Activated naive CD8-positive, alpha-beta T cell treated with anti-CD3 and anti-CD28 coated beads, Interleukin-2, amount 10 ng/mL, durations not matched to agents 7 days and 5 days (primary cell): Measurements from ENCODE around the gene CXXC5. TPM values are rescaled to one million over a fixed set of nuclear protein-coding genes. Genes with fewer than 3 reads are reported as not detected.

Experiments used
- ATAC-seq: fragments of 150-1000 bp; cut with Tn5 transposase; one replicate; pipeline ENCODE4 v1.10.0; 2021; ENCODE audit warnings: low read depth, moderate library complexity
- POLR2A ChIA-PET: fragments of 350-600 bp; sonication (Branson Sonifier 250); formaldehyde crosslinking; loops from one replicate; lab custom pipeline; 2021; ENCODE audit warnings: antibody characterized with exemption; lab: Charles Lee
- DNase-seq: peaks from one replicate; pipeline ENCODE4 v3.0.0; 2021
- H3K27ac Mint-ChIP-seq: one replicate; pipeline ENCODE4 v1.8.0; 2022; ENCODE audit warnings: mild to moderate bottlenecking, mixed read lengths
- H3K27me3 Mint-ChIP-seq: one replicate; pipeline ENCODE4 v1.8.0; 2022; ENCODE audit warnings: mild to moderate bottlenecking, moderate library complexity, mixed read lengths
- H3K36me3 Mint-ChIP-seq: one replicate; pipeline ENCODE4 v1.8.0; 2021; ENCODE audit warnings: mild to moderate bottlenecking, mixed read lengths
- H3K4me1 Mint-ChIP-seq: one replicate; pipeline ENCODE4 v1.8.0; 2021; ENCODE audit warnings: mixed read lengths
- H3K4me3 Mint-ChIP-seq: one replicate; pipeline ENCODE4 v1.8.0; 2022; ENCODE audit warnings: mild to moderate bottlenecking, moderate library complexity, mixed read lengths
- H3K9me3 Mint-ChIP-seq: one replicate; pipeline ENCODE4 v1.8.0; 2021; ENCODE audit warnings: mixed read lengths
- total RNA-seq, 2 experiments: library from RNA; stranded (reverse); gene quantifications; one replicate each; pipeline ENCODE4 v1.2.3, GENCODE V29; 2021

Gene CXXC5
- total RNA-seq, 2 experiments from 2014 or later = 3.5 to 4.6 TPM

DNA sequence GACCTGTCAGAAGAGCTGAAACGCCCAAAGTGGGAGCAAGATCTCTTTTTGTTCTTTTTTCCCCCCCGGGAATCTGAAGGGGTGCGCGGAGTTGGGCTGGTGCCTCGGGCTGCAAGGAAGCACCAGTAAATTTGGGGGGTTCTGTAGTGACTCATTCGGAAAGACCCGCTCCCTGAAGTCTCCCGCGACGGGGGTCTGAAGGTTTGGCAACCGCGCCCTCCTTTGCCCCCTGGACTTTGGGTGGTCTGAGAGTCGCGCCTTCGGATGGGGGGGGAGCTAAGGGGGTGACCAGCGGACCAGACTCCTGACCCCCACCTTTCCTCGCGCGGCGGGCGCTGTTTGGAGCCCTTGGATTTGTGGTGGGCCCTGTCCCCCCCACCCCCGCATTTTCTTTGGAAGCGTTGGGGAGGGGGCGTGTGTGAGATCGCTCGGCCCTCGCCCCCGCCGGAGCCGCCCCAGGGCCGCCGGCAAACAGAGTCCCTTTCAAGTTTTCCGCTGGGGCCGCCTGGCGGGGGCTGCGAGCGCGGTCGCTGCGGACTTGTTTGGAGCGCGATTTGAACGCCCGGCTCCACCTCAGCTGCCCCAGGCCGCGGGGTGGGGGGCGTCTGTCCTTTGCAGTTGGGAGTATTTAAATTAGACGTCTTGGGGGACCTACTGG, 2.0 kb downstream of the CXXC5 start:
- Mint-ChIP-seq H3K27ac (no peak overlapping the region), H3K9me3 (no peaks in the 10 kb centered on the region), H3K4me1 (peaks cover 35% of the 10 kb centered on the region), H3K27me3 (peaks cover 72% of the 10 kb centered on the region), H3K36me3 (no peaks in the 10 kb centered on the region), H3K4me3 (peak overlapping the region; percentile 80)
- DNase-seq (no peak), ATAC-seq (no peak)
- POLR2A ChIA-PET = interaction anchor here (1.3 kb wide), 1 partner anchor 17 kb away, joined by 4 read pairs; no protein-coding TSS in a partner anchor

GRCh38 chr5:139650689-139651042, 2.5 kb downstream of the CXXC5 start:
- Mint-ChIP-seq H3K4me1 (peaks cover 37% of the 10 kb centered on the region), H3K27ac (no peak overlapping the region), H3K27me3 (peaks cover 71% of the 10 kb centered on the region), H3K36me3 (no peaks in the 10 kb centered on the region), H3K4me3 (peak overlapping the region; percentile 10), H3K9me3 (no peaks in the 10 kb centered on the region)
- DNase-seq (no peak), ATAC-seq (no peak)
- POLR2A ChIA-PET = interaction anchor here (1.3 kb wide), 1 partner anchor 17 kb away, joined by 4 read pairs; no protein-coding TSS in a partner anchor

- Mint-ChIP-seq H3K9me3 (no peaks in the 10 kb centered on the region), H3K27ac (no peak overlapping the region), H3K4me1 (peaks cover 37% of the 10 kb centered on the region), H3K36me3 (no peaks in the 10 kb centered on the region), H3K27me3 (peaks cover 66% of the 10 kb centered on the region), H3K4me3 (no peak overlapping the region)
- DNase-seq (no peak), ATAC-seq (no peak)
- POLR2A ChIA-PET = interaction anchor here (1.2 to 1.3 kb wide), 2 partner anchors 16 to 60 kb away, joined by 4 read pairs; no protein-coding TSS in a partner anchor
Observed at GRCh38 chr5:139651043-139651834, 3.1 kb downstream of the CXXC5 start.

DNA sequence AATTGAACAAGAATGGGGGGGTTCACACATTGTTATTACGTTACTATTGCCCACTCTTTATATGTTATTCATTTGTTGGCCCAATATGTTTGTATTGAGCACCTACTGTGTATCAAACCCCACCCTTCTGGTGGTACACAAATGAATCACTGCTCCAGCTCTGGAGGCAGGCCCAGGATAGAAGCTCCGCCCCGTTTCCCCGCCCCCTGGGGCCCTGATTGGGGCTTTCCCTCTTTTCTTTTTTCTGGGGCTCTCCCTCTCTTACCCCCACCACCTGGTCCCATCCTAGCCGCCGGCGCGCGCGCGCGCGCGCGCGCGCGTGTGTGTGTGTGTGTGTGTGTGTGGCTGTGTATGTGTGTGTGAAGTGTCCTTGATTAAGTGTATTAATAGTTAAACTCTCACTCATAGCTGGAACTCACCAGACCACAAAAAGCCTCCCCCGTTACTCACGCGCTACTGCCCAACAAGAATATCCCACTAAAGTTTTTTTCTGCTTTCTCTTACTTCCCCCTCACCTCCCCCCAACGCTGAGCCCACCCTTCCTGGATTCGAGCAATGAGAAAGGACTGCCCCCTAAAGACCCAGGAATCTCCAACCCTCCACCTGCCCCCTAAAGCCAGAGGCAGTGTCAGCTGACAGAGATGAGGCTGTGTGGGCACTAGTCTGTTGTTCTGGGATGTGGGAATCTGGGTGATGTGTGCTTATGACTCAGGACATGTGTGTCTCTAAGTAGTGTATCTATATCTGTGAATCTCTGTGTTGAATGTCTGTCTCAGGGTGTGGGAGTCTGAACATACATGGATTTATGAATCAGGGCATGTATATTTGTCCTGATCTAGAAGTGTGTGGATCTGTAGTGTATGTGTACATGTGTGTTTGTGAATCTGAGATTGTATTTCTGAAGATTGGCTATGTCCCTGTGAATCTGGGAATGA, 4.0 kb downstream of the CXXC5 start:
- peak overlapping the region; percentile 1 for H3K4me3 Mint-ChIP-seq
- POLR2A ChIA-PET = interaction anchor here (1.2 kb wide), 1 partner anchor 59 kb away, joined by 4 read pairs; no protein-coding TSS in a partner anchor
- H3K27ac Mint-ChIP-seq = no peak overlapping the region
- peaks cover 57% of the 10 kb centered on the region for H3K27me3 Mint-ChIP-seq
- no peaks in the 10 kb centered on the region for H3K36me3 Mint-ChIP-seq
- peaks cover 33% of the 10 kb centered on the region for H3K4me1 Mint-ChIP-seq
- no peaks in the 10 kb centered on the region for H3K9me3 Mint-ChIP-seq
- DNase-seq (peak; percentile 73), ATAC-seq (peak; percentile 35)

GRCh38 chr5:139652788-139653241, 4.7 kb downstream of the CXXC5 start:
- Mint-ChIP-seq H3K4me3 (peak overlapping the region; percentile 1), H3K27ac (peak overlapping the region; percentile 18), H3K27me3 (peaks cover 50% of the 10 kb centered on the region), H3K36me3 (no peaks in the 10 kb centered on the region), H3K9me3 (no peaks in the 10 kb centered on the region), H3K4me1 (peaks cover 36% of the 10 kb centered on the region)
- DNase-seq = no peak
- POLR2A ChIA-PET = no interaction called here
- no peak for ATAC-seq

- POLR2A ChIA-PET = interaction anchor here (0.7 kb wide), 1 partner anchor 97 kb away, joined by 3 read pairs; no protein-coding TSS in a partner anchor
- H3K4me3 Mint-ChIP-seq = no peak overlapping the region
- peaks cover 40% of the 10 kb centered on the region for H3K4me1 Mint-ChIP-seq
- H3K9me3 Mint-ChIP-seq = no peaks in the 10 kb centered on the region
- DNase-seq (no peak), ATAC-seq (no peak)
- H3K36me3 Mint-ChIP-seq = no peaks in the 10 kb centered on the region
- H3K27me3 Mint-ChIP-seq = peaks cover 49% of the 10 kb centered on the region
- no peak overlapping the region for H3K27ac Mint-ChIP-seq
Observed at GRCh38 chr5:139653616-139654015, 5.5 kb downstream of the CXXC5 start.

DNA sequence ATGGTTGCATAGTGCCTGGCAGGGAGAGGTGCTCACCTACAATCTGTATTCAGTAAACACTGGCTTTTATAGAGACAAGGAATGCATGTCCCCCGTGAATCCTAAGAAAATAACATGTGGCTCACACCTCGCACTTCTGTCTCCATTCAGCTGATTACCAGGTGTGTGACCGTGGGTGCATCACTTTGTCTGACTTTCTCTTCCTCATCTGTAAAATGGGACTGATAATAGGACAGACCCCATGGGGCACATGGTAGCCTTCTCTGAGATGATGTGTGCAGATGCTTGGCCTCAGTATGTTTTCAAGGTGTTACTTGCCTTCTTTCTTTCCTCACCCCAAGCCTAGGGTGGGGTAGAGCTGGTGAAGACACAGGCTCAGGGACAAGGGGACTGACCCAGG, 6.3 kb downstream of the CXXC5 start:
- POLR2A ChIA-PET = interaction anchor here (0.7 kb wide), 1 partner anchor 15 kb away, joined by 3 read pairs; no protein-coding TSS in a partner anchor
- DNase-seq (no peak), ATAC-seq (no peak)
- Mint-ChIP-seq H3K4me1 (peaks cover 40% of the 10 kb centered on the region), H3K27me3 (peaks cover 43% of the 10 kb centered on the region), H3K9me3 (no peaks in the 10 kb centered on the region), H3K27ac (no peak overlapping the region), H3K36me3 (no peaks in the 10 kb centered on the region), H3K4me3 (no peak overlapping the region)

DNA sequence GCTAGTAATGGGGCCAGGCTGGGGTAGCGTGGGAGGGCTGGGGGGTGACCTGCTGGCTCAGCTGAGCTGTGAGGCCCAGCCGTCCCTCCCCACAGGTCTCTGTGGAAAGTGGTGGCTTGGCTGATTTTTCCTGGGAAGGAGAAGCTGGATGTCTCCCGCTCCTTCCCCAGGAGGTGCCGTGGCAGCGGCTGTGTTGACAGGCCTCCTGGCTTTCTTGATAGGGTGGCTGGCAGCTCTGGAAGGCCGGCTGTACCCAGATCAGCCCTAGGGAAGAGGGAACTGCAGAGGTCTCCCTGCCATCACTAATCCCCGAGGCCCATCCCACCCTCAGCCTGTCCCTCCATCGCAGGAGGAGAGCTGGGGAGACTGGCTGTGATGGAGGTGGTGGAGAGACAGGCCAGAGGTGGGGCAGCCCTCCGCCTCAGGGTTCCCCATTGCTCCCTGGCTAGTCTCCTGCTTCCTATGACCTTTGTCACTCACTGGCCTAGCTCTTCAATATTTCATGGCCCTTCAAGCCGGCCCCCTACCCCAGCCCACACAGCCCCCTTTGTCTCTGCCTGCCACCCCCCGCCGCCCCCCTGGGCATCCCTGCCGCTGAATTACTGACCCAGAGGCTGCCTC, 6.8 kb downstream of the CXXC5 start:
- POLR2A ChIA-PET = interaction anchor here (0.7 kb wide), 1 partner anchor 15 kb away, joined by 3 read pairs; no protein-coding TSS in a partner anchor

DNA sequence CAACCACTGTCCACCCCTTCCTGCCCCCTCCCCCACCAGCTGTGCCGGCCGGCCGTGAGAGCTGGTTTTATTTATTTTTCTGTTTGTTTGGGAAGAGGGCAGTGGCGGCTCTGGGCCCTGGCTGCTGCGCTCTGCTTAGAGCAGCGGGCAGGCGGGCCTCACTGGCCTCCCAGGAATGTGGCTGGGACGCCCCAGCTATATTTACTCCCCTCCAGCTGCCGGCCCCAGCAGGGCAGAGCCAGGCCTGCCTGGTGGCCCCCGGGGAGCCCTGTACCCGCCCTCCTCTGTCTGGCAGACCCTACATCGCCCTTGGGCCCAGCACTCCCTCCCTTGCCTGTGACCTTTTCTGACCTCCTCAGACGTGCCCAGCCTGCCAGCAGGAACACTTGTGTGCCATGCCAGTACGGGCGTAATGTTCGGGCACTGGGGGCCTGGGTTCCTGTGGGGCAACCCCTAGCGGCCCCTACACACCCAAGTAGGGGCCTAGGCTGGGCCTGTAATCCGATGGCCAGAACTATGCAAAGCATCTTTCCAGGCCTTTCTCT, 7.7 kb downstream of the CXXC5 start:
- Mint-ChIP-seq H3K36me3 (no peaks in the 10 kb centered on the region), H3K4me1 (peaks cover 37% of the 10 kb centered on the region), H3K4me3 (no peak overlapping the region), H3K27me3 (peaks cover 30% of the 10 kb centered on the region), H3K27ac (no peak overlapping the region), H3K9me3 (no peaks in the 10 kb centered on the region)
- no peak for DNase-seq
- POLR2A ChIA-PET = no interaction called here
- no peak for ATAC-seq

More for the DNA sequence above, 6.8 kb downstream of the CXXC5 start:
- Mint-ChIP-seq H3K27ac (no peak overlapping the region), H3K36me3 (no peaks in the 10 kb centered on the region), H3K27me3 (peaks cover 38% of the 10 kb centered on the region), H3K4me3 (no peak overlapping the region), H3K4me1 (peaks cover 37% of the 10 kb centered on the region), H3K9me3 (no peaks in the 10 kb centered on the region)
- ATAC-seq (no peak), DNase-seq (no peak)

DNA sequence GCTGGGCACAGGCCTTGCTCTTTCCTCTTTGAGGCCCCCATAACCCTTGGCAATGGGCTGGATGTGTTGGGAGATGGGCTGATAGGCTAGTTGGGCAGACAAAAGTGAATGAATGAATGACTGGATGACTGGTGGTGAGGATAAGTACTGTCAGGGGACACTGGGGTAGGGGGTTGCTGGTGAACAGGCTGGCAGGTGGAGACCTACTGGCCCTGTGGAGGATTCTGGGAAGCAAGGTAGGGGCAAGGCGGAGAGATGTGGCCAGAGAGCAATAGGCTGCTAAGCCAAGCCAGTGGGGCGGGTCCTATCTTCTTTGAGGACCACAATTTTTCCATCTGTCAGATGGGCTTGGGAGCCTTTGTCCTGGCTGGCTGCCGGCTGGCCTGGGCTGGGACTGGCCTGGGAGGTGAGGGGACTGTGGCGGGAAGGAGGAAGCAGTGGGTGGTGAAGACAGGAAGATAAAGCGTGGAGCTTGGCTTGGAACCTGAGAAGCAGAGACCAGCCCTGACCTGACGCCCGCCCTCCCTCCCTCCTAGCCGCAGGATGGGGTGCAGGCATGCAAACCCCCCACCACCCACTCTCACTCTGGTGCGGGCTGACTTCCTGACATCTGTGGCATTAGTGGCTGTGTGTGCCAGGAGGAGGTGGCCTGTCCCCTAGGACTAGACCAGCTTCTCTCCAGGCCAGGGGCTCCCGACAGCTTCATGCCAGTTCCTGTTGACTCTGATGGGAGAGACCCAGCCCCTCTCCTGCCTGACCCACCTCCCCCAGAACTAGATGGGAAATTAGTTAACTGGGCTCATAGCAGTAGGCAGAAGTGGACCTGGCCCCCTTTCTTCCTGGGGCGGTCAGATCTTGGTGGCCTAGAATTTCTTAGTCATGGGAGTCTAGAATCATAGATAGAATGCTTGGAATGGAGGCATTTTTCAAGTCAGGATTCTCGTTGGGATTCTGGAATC, 9.5 kb downstream of the CXXC5 start:
- DNase-seq (no peak), ATAC-seq (no peak)
- POLR2A ChIA-PET = interaction anchor here (0.6 kb wide), 1 partner anchor 105 kb away, joined by 5 read pairs; no protein-coding TSS in a partner anchor
- H3K27ac Mint-ChIP-seq = peak overlapping the region; percentile 39
- H3K4me3 Mint-ChIP-seq = no peak overlapping the region
- no peaks in the 10 kb centered on the region for H3K9me3 Mint-ChIP-seq
- peaks cover 27% of the 10 kb centered on the region for H3K4me1 Mint-ChIP-seq
- peaks cover 13% of the 10 kb centered on the region for H3K27me3 Mint-ChIP-seq
- no peaks in the 10 kb centered on the region for H3K36me3 Mint-ChIP-seq

DNA sequence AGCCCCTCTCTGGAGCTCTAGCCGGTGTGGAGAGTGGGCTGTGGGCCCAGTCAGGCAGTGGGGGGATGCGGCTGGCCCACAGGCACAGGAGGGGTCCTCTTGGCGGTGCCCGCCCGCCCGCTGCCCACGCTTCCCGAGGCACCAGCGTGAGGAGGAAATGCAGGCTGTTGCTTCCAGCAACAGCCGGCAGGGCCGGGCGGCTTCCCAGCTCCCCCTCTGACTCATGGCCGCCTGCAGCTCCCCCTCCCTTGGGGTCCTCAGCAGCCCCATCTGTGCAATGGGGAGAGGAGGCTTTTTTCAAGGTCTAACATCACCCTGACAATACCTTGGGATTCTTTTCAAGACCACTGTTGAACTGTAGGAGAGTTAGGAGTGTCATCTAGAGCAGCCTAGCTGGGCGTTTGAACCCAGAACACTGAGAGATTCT, 10.4 kb downstream of the CXXC5 start:
- ATAC-seq = no peak
- no peak for DNase-seq
- H3K4me1 Mint-ChIP-seq = peaks cover 20% of the 10 kb centered on the region
- no peaks in the 10 kb centered on the region for H3K9me3 Mint-ChIP-seq
- H3K27me3 Mint-ChIP-seq = peaks cover 8% of the 10 kb centered on the region
- no peaks in the 10 kb centered on the region for H3K36me3 Mint-ChIP-seq
- no peak overlapping the region for H3K4me3 Mint-ChIP-seq
- POLR2A ChIA-PET = interaction anchor here (0.6 to 2.0 kb wide), 2 partner anchors 11 to 106 kb away, joined by 5 to 10 read pairs; no protein-coding TSS in a partner anchor
- H3K27ac Mint-ChIP-seq = no peak overlapping the region
